H1 (cell line): ENCODE results near the gene HIPK2. TPM values are rescaled to one million over a fixed set of nuclear protein-coding genes. Genes with fewer than 3 reads are reported as not detected.

Experiments used
- CTCF ChIA-PET: fragments of 300-600 bp; sonication (Branson Sonifier 250); formaldehyde crosslinking; loops from one replicate; lab custom pipeline; 2021; ENCODE audit not compliant: partially characterized antibody; lab: Charles Lee
- POLR2A ChIA-PET: fragments of 300-600 bp; sonication (Branson Sonifier 250); formaldehyde crosslinking; loops from one replicate; lab custom pipeline; 2021; ENCODE audit warnings: inconsistent platforms; ENCODE audit not compliant: partially characterized antibody; lab: Charles Lee
- DNase-seq, 2 experiments: peaks; one replicate each; pipeline versions ENCODE4 v3.0.0 to v3.0.0-alpha.2; 2010 to 2022; ENCODE audit warnings: low spot score in 2 of 2, low read depth in 1 of 2, mixed read lengths in 1 of 2
- FAIRE-seq: peaks from 2 replicates; lab custom pipeline; 2011; peaks lifted over from hg19 to GRCh38; lab: Jason Lieb, UNC
- H2AFZ ChIP-seq: 2 replicates; pipeline ENCODE4 v1.8.1; 2012; ENCODE audit warnings: low read length, inconsistent platforms
- H2AK5ac ChIP-seq: 2 replicates; pipeline ENCODE4 v1.6.1; 2013; ENCODE audit warnings: low read depth, low read length
- H2BK120ac ChIP-seq: replicated peaks from 2 replicates; pipeline ENCODE3; 2013; ENCODE audit warnings: low read depth, low read length, inconsistent platforms
- H2BK12ac ChIP-seq: 2 replicates; pipeline ENCODE4 v1.6.1; 2013; ENCODE audit warnings: low read depth, low read length
- H2BK15ac ChIP-seq: 2 replicates; pipeline ENCODE4 v1.6.1; 2013; ENCODE audit warnings: low read length
- H2BK20ac ChIP-seq: 2 replicates; pipeline ENCODE4 v1.6.1; 2013; ENCODE audit warnings: low read length
- H2BK5ac ChIP-seq: 2 replicates; pipeline ENCODE4 v1.6.1; 2013; ENCODE audit warnings: low read depth, low read length
- H3K14ac ChIP-seq: 2 replicates; pipeline ENCODE4 v1.6.1; 2013; ENCODE audit warnings: inconsistent platforms; ENCODE audit not compliant: insufficient read length
- H3K18ac ChIP-seq: 2 replicates; pipeline ENCODE4 v1.6.1; 2013; ENCODE audit warnings: low read length; ENCODE audit errors: extremely low read depth
- H3K23ac ChIP-seq: 2 replicates; pipeline ENCODE4 v1.6.1; 2013; ENCODE audit warnings: inconsistent platforms; ENCODE audit not compliant: insufficient read length
- H3K23me2 ChIP-seq: 2 replicates; pipeline ENCODE4 v1.6.1; 2013; ENCODE audit warnings: low read depth, low read length
- H3K27ac ChIP-seq: 2 replicates; pipeline ENCODE4 v1.6.1; 2011; ENCODE audit warnings: low read depth, low read length, inconsistent platforms
- H3K27me3 ChIP-seq, 4 experiments: replicated peaks in 1 of 4; 1 replicate in 1 of 4; 2 replicates in 3 of 4; pipeline versions ENCODE4 v1.6.1 to v1.8.1; 2011 to 2013; ENCODE audit warnings: low read length in 3 of 4, mild to moderate bottlenecking in 3 of 4, inconsistent platforms in 2 of 4, mixed read lengths in 2 of 4, moderate library complexity in 1 of 4; ENCODE audit not compliant: control insufficient read depth in 3 of 4, insufficient read depth in 3 of 4; ENCODE audit errors: extremely low read depth in 1 of 4
- H3K36me3 ChIP-seq, 4 experiments: 2 replicates each; pipeline versions ENCODE4 v1.6.1 to v1.8.1; 2011 to 2013; ENCODE audit warnings: mild to moderate bottlenecking in 4 of 4, low read length in 3 of 4, moderate library complexity in 2 of 4, control low read depth in 1 of 4, inconsistent platforms in 1 of 4; ENCODE audit not compliant: insufficient read depth in 4 of 4, control insufficient read depth in 2 of 4
- H3K4ac ChIP-seq: replicated peaks from 2 replicates; pipeline ENCODE3; 2013; ENCODE audit warnings: low read length, low read depth, mixed read lengths, inconsistent platforms; ENCODE audit not compliant: insufficient read length
- H3K4me1 ChIP-seq, 4 experiments: replicated peaks in 1 of 4; 1 replicate in 1 of 4; 2 replicates in 3 of 4; pipeline versions ENCODE4 v1.6.1 to v1.8.1; 2011 to 2013; ENCODE audit warnings: low read length in 3 of 4, inconsistent platforms in 2 of 4, mixed read lengths in 1 of 4; ENCODE audit not compliant: insufficient read depth in 4 of 4, control insufficient read depth in 3 of 4
- H3K4me2 ChIP-seq, 2 experiments: 2 replicates each; pipeline versions ENCODE4 v1.6.1 to v1.8.1; 2011 to 2013; ENCODE audit warnings: low read depth in 2 of 2, low read length in 2 of 2, control low read depth in 1 of 2, inconsistent platforms in 1 of 2, mild to moderate bottlenecking in 1 of 2; ENCODE audit not compliant: insufficient read depth in 1 of 2
- H3K4me3 ChIP-seq, 4 experiments: fragments of 200-600, 300-600 bp in 1 of 4; sonication (generic), shearing (Covaris generic), sonication (Bioruptor Twin) in 1 of 4; 2 replicates each; pipeline versions ENCODE4 v1.5.1 to v1.8.1; 2011 to 2016; ENCODE audit warnings: low read length in 4 of 4, low read depth in 3 of 4, control low read depth in 2 of 4, inconsistent platforms in 2 of 4, mild to moderate bottlenecking in 2 of 4, mixed read lengths in 1 of 4, moderate library complexity in 1 of 4; ENCODE audit not compliant: insufficient read depth in 2 of 4; ENCODE audit errors: extremely low read depth in 1 of 4
- H3K56ac ChIP-seq: replicated peaks from 2 replicates; pipeline ENCODE3; 2013; ENCODE audit warnings: low read depth, mild to moderate bottlenecking, mixed read lengths, low read length, inconsistent platforms; ENCODE audit not compliant: insufficient read length
- H3K79me1 ChIP-seq: 2 replicates; pipeline ENCODE4 v1.6.1; 2013; ENCODE audit warnings: low read depth, low read length, control low read depth
- H3K79me2 ChIP-seq, 2 experiments: 2 replicates each; pipeline versions ENCODE4 v1.6.1 to v1.8.1; 2012 to 2013; ENCODE audit warnings: low read length in 2 of 2, mild to moderate bottlenecking in 2 of 2, inconsistent platforms in 1 of 2; ENCODE audit not compliant: insufficient read depth in 2 of 2, control insufficient read depth in 1 of 2
- H3K9ac ChIP-seq, 4 experiments: replicated peaks in 1 of 4; 1 replicate in 1 of 4; 2 replicates in 3 of 4; pipeline versions ENCODE4 v1.6.1 to v1.8.1; 2011 to 2013; ENCODE audit warnings: low read depth in 3 of 4, low read length in 3 of 4, control low read depth in 2 of 4, mild to moderate bottlenecking in 2 of 4, moderate library complexity in 2 of 4, inconsistent platforms in 1 of 4; ENCODE audit errors: extremely low read depth in 1 of 4
- H3K9me3 ChIP-seq, 2 experiments: 2 replicates each; pipeline versions ENCODE4 v1.6.1 to v1.8.1; 2012 to 2013; ENCODE audit warnings: mild to moderate bottlenecking in 2 of 2, moderate library complexity in 2 of 2, control low read depth in 1 of 2, inconsistent platforms in 1 of 2, low read depth in 1 of 2, low read length in 1 of 2, mixed read lengths in 1 of 2; ENCODE audit not compliant: insufficient read depth in 2 of 2
- H4K20me1 ChIP-seq, 2 experiments: replicated peaks in 1 of 2; 2 replicates each; pipeline versions ENCODE3 to v1.8.1; 2011 to 2013; ENCODE audit warnings: inconsistent platforms in 2 of 2, low read length in 2 of 2, mild to moderate bottlenecking in 1 of 2; ENCODE audit not compliant: insufficient read depth in 2 of 2, control insufficient read depth in 1 of 2
- H4K5ac ChIP-seq: 2 replicates; pipeline ENCODE4 v1.6.1; 2013; ENCODE audit warnings: low read length, low read depth, mixed read lengths, inconsistent platforms; ENCODE audit not compliant: insufficient read length
- H4K8ac ChIP-seq: 2 replicates; pipeline ENCODE4 v1.8.0; 2013; ENCODE audit warnings: mild to moderate bottlenecking, moderate library complexity, low read length, inconsistent platforms; ENCODE audit not compliant: insufficient read depth; ENCODE audit errors: extremely low read depth
- H4K91ac ChIP-seq: replicated peaks from 2 replicates; pipeline ENCODE3; 2013; ENCODE audit warnings: low read length, mixed read lengths, inconsistent platforms; ENCODE audit not compliant: insufficient read length
- BCL11A ChIP-seq, 2 experiments: IDR thresholded peaks; one replicate each; pipeline ENCODE4 v1.6.1; 2011; ENCODE audit warnings: low read depth in 2 of 2, low read length in 2 of 2, mild to moderate bottlenecking in 2 of 2
- MAX ChIP-seq: IDR thresholded peaks from 2 replicates; pipeline ENCODE4 v1.6.1; 2012; ENCODE audit warnings: inconsistent platforms
- PHF8 ChIP-seq: fragments of 200-600 bp; sonication (generic); conservative IDR thresholded peaks from 2 replicates; pipeline ENCODE4 v1.7.1; 2012; ENCODE audit warnings: low read depth, mild to moderate bottlenecking, inconsistent platforms, low read length, moderate library complexity
- POU5F1 ChIP-seq: IDR thresholded peaks from 2 replicates; pipeline ENCODE4 v1.6.1; 2011; ENCODE audit warnings: low read depth, mild to moderate bottlenecking, low read length, moderate library complexity
- RFX5 ChIP-seq: IDR thresholded peaks from 2 replicates; pipeline ENCODE4 v1.6.1; 2011; ENCODE audit warnings: low read depth, low read length, improper control_type of control experiment, borderline replicate concordance
- SAP30 ChIP-seq: fragments of 300-600 bp; sonication (generic); IDR thresholded peaks from 2 replicates; pipeline ENCODE4 v1.7.1; 2012; ENCODE audit warnings: low read length, moderate library complexity, mild to moderate bottlenecking, inconsistent platforms; ENCODE audit not compliant: insufficient read depth, insufficient replicate concordance
- TBP ChIP-seq: IDR thresholded peaks from 2 replicates; pipeline ENCODE4 v1.6.1; 2011; ENCODE audit warnings: low read depth, low read length, improper control_type of control experiment
- TEAD4 ChIP-seq: IDR thresholded peaks from 2 replicates; pipeline ENCODE4 v1.6.1; 2012; ENCODE audit warnings: low read depth, low read length, inconsistent platforms, mixed read lengths
- ZNF274 ChIP-seq: IDR thresholded peaks from 2 replicates; pipeline ENCODE4 v1.7.0; 2012; ENCODE audit warnings: low read length, borderline replicate concordance; ENCODE audit errors: extremely low read depth
- WGBS, 2 experiments: shearing (Covaris generic) in 1 of 2; methylation state at CpG; one replicate each; pipeline versions ENCODE4 v1.1.6 to v1.1.7; 2013 to 2015; ENCODE audit warnings: low lambda C conversion rate in 2 of 2, mixed read lengths in 2 of 2, inconsistent platforms in 1 of 2, low coverage in 1 of 2, missing lambda C conversion rate in 1 of 2; ENCODE audit not compliant: insufficient replicate concordance in 2 of 2, insufficient coverage in 1 of 2, insufficient read length in 1 of 2; ENCODE audit errors: extremely low coverage in 1 of 2, missing lambda C conversion rate in 1 of 2; 5-methylcytosine and 5-hydroxymethylcytosine counted together
- polyA plus RNA-seq, 7 experiments: library from polyadenylated mRNA; depleted of rRNA in 3 of 7; stranded (reverse) in 5 of 7; unstranded in 2 of 7; fragments of >200 nt in 5 of 7; fragments of 200-250 nt in 2 of 7; gene quantifications; 1 replicate in 5 of 7; 2 replicates in 1 of 7; 4 replicates in 1 of 7; pipeline versions ENCODE4 v1.2.1 to v1.2.3, GENCODE V29; 2011 to 2013; ENCODE audit warnings: missing spikeins in 2 of 7, mixed read lengths in 2 of 7
- total RNA-seq: library from RNA; stranded (reverse); fragmentation: NEBNext Ultra II Directional; extraction: Animal tissue kit (Norgen Biotek cat#: 25700); gene quantifications from 2 replicates; pipeline ENCODE4 v1.2.1, GENCODE V29; 2021
- TF ChIP-seq, protein P1 (sequence below): IDR thresholded peaks from 2 replicates; pipeline ENCODE4 v1.6.1; 2012; ENCODE audit warnings: inconsistent platforms

The HIPK2 gene
- total and polyA plus RNA-seq, 2 of the 8 experiments (the other 6 are each of a cell fraction or from before 2014, with no cell fraction given), result 8.3 to 24.3 TPM

DNA sequence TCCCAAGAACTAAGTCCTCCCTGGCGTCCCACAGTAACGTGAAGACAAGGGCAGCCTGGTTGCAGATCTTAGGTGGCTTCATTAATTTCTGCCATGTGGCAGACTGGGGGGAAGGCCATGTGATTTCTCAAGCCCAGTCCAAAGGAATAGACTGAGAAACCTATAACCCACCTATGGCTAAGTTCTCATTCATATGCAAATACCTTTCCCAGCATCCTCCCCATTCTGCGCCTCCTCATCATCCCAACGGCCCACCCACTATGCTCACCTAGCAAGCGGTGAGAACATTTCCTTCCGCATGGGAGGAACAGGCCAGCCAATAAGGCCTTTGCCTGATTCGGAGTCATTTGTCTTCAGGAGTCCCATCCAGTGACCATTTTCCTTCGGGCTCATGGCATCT lies 262.5 kb downstream of the HIPK2 start:
- H4K5ac ChIP-seq, result no peak overlapping the region
- TF ChIP-seq SAP30, result no peak
- peak; percentile 87 for TF ChIP-seq MAX
- TF ChIP-seq TEAD4, result no peak
- TF ChIP-seq ZNF274, result no peak
- peak; percentile 67; the same call in 1 of the 2 replicates for TF ChIP-seq POU5F1
- no peak for TF ChIP-seq PHF8
- TF ChIP-seq BCL11A (IDR thresholded peaks at IDR 0.05; ENCODE audit: low read depth in 2 of 2, low read length in 2 of 2), result no peak
- peak; percentile 60; the same call in 1 of the 2 replicates for TF ChIP-seq RFX5
- no peak for TF ChIP-seq TBP
- TF ChIP-seq, protein P1, sequence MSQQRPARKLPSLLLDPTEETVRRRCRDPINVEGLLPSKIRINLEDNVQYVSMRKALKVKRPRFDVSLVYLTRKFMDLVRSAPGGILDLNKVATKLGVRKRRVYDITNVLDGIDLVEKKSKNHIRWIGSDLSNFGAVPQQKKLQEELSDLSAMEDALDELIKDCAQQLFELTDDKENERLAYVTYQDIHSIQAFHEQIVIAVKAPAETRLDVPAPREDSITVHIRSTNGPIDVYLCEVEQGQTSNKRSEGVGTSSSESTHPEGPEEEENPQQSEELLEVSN, result peak; percentile 90
- no peaks in the 10 kb centered on the region for H4K20me1 ChIP-seq
- peaks cover 0 to 8% (median under 1%) of the 10 kb centered on the region in 4 experiments; a peak in 3 of 7 replicates for H3K4me1 ChIP-seq
- DNase-seq (no peak), FAIRE-seq (peak; percentile 78)
- H2BK15ac ChIP-seq, result no peak overlapping the region
- H2BK12ac ChIP-seq, result 0 out of 2 replicates have a peak overlapping the region, but pooled peaks have one; percentile 55
- H3K4me3 ChIP-seq, result no peak overlapping the region
- peak overlapping the region; percentile 47 for H2BK120ac ChIP-seq
- POLR2A ChIA-PET, result no interaction called here
- H3K9me3 ChIP-seq, result no peaks in the 10 kb centered on the region; a peak in 1 of 4 replicates
- CTCF ChIA-PET, result interaction anchor here (0.7 to 1.0 kb wide), 3 partner anchors 10 to 81 kb away, joined by 3 to 5 read pairs (median 3); no protein-coding TSS in a partner anchor
- no peaks in the 10 kb centered on the region for H3K79me2 ChIP-seq
- no peaks in the 10 kb centered on the region for H3K23me2 ChIP-seq
- H2AFZ ChIP-seq, result no peak overlapping the region
- H3K27me3 ChIP-seq, result no peaks in the 10 kb centered on the region
- H3K14ac ChIP-seq, result no peak overlapping the region
- no peak overlapping the region for H3K4me2 ChIP-seq
- no peak overlapping the region for H3K23ac ChIP-seq
- H3K56ac ChIP-seq, result no peak overlapping the region
- H3K79me1 ChIP-seq, result no peaks in the 10 kb centered on the region
- H2AK5ac ChIP-seq, result peak overlapping the region; percentile 17; the same call in 1 of the 2 replicates
- H2BK20ac ChIP-seq, result no peak overlapping the region
- no peak overlapping the region for H3K9ac ChIP-seq
- H4K91ac ChIP-seq, result peak overlapping the region; percentile 51
- H3K4ac ChIP-seq, result no peak overlapping the region
- H4K8ac ChIP-seq, result no peak overlapping the region
- H3K27ac ChIP-seq, result no peak overlapping the region
- WGBS, 2 experiments, result 77% methylated on average over 8 of the region's 8 CpGs; no CpG with 5 or more reads in 1 of the 2 experiments
- H3K18ac ChIP-seq, result no peak overlapping the region
- H2BK5ac ChIP-seq, result peak overlapping the region; percentile 16; the same call in 1 of the 2 replicates
- H3K36me3 ChIP-seq, result no peaks in the 10 kb centered on the region
